Activated T-cell treated with anti-CD3 and anti-CD28 coated beads, Interleukin-2, amount 50 U/mL, for 24 hours (primary cell): ENCODE results near the gene CETP.
A peak's percentile ranks its signal among the peaks of the same experiment; 100 is the strongest.

Experiments
- DNase-seq: peaks from one replicate; pipeline ENCODE4 v3.0.0-alpha.2; 2020
- H3K27ac Mint-ChIP-seq: 2 replicates; pipeline ENCODE4 v1.8.0; 2020; ENCODE audit warnings: mild to moderate bottlenecking, mixed read lengths
- H3K27me3 Mint-ChIP-seq: 2 replicates; pipeline ENCODE4 v1.8.0; 2020; ENCODE audit warnings: mixed read lengths
- H3K36me3 Mint-ChIP-seq: 2 replicates; pipeline ENCODE4 v1.8.0; 2020; ENCODE audit warnings: low read depth, mixed read lengths
- H3K4me1 Mint-ChIP-seq: 2 replicates; pipeline ENCODE4 v1.8.0; 2020; ENCODE audit warnings: low read depth, mixed read lengths
- H3K4me3 Mint-ChIP-seq: 2 replicates; pipeline ENCODE4 v1.8.0; 2020; ENCODE audit warnings: mild to moderate bottlenecking, moderate library complexity, mixed read lengths
- H3K9me3 Mint-ChIP-seq: 2 replicates; pipeline ENCODE4 v1.8.0; 2020; ENCODE audit warnings: mixed read lengths

CETP gene

GRCh38 chr16:56943761-56944375 lies 17.9 kb upstream of the CETP start:
- peak overlapping the region; percentile 62 for H3K4me3 Mint-ChIP-seq
- peaks cover 75% of the 10 kb centered on the region for H3K4me1 Mint-ChIP-seq
- H3K9me3 Mint-ChIP-seq: no peaks in the 10 kb centered on the region
- no peak for DNase-seq
- H3K27ac Mint-ChIP-seq: peak overlapping the region; percentile 96
- H3K27me3 Mint-ChIP-seq: no peaks in the 10 kb centered on the region
- peaks cover 88% of the 10 kb centered on the region for H3K36me3 Mint-ChIP-seq

- Mint-ChIP-seq H3K27ac (peak overlapping the region; percentile 96), H3K27me3 (no peaks in the 10 kb centered on the region), H3K9me3 (no peaks in the 10 kb centered on the region), H3K4me3 (peak overlapping the region; percentile 62), H3K36me3 (peaks cover 76% of the 10 kb centered on the region), H3K4me1 (peaks cover 65% of the 10 kb centered on the region)
- DNase-seq: peak; percentile 72
Observed at GRCh38 chr16:56944954-56945839, 16.6 kb upstream of the CETP start.

- Mint-ChIP-seq H3K27me3 (no peaks in the 10 kb centered on the region), H3K27ac (peak overlapping the region; percentile 67), H3K9me3 (no peaks in the 10 kb centered on the region), H3K36me3 (peaks cover 68% of the 10 kb centered on the region), H3K4me1 (peaks cover 63% of the 10 kb centered on the region), H3K4me3 (no peak overlapping the region)
- no peak for DNase-seq
Observed at GRCh38 chr16:56945847-56946527, 15.8 kb upstream of the CETP start.

- DNase-seq: no peak
- peaks cover 62% of the 10 kb centered on the region for H3K4me1 Mint-ChIP-seq
- no peaks in the 10 kb centered on the region for H3K9me3 Mint-ChIP-seq
Observed at GRCh38 chr16:56946767-56947603, 14.8 kb upstream of the CETP start.

GRCh38 chr16:56947604-56947995 lies 14.2 kb upstream of the CETP start:
- Mint-ChIP-seq H3K36me3 (peaks cover 54% of the 10 kb centered on the region), H3K27me3 (no peaks in the 10 kb centered on the region), H3K4me1 (peaks cover 56% of the 10 kb centered on the region), H3K4me3 (no peak overlapping the region), H3K27ac (peak overlapping the region; percentile 44), H3K9me3 (no peaks in the 10 kb centered on the region)
- no peak for DNase-seq

More at GRCh38 chr16:56946767-56947603, 14.8 kb upstream of the CETP start:
- Mint-ChIP-seq H3K27ac (peak overlapping the region; percentile 81), H3K4me3 (no peak overlapping the region), H3K36me3 (peaks cover 60% of the 10 kb centered on the region), H3K27me3 (no peaks in the 10 kb centered on the region)

DNA sequence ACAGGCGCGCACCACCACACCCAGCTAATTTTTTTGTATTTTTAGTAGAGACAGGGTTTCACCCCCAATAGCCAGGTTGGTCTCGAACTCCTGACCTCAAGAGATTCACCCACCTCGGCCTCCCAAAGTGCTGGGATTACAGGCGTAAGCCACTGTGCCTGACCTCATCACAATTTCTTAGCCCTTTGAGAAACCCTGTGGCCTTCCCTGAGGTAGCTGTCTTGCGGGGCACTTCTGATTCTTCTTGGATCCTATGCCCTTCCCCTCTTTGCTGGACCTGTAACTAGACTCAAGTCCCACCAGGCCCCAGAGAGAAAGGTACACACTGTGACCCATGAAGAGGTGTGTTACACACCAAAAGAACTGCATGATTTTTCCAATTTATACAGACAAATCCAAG lies 13.5 kb upstream of the CETP start:
- Mint-ChIP-seq H3K27me3 (no peaks in the 10 kb centered on the region), H3K36me3 (peaks cover 48% of the 10 kb centered on the region), H3K27ac (no peak overlapping the region), H3K4me1 (peaks cover 49% of the 10 kb centered on the region), H3K4me3 (no peak overlapping the region), H3K9me3 (no peaks in the 10 kb centered on the region)
- no peak for DNase-seq

DNA sequence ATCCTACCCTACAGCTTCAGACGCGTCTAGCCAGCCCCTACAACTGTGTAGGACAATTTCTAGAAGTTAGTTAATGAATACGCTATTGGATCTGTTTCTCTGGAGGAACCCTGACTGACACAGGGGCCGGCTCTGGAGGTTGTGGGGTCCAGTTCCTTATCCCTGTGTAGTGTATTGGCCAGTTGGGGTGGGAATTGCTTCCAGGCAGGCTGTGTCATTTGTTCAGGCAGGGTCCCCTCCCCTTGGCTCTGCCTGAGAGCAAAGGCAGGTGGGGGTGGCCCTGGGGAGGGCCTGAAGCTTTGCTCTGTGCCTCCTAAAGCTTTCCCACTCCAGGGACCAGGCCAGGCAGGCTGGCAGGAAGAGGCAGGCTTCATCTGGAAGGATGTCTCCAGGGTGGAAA lies 11.7 kb upstream of the CETP start:
- no peaks in the 10 kb centered on the region for H3K27me3 Mint-ChIP-seq
- H3K27ac Mint-ChIP-seq: peak overlapping the region; percentile 45
- peaks cover 31% of the 10 kb centered on the region for H3K4me1 Mint-ChIP-seq
- no peak overlapping the region for H3K4me3 Mint-ChIP-seq
- no peaks in the 10 kb centered on the region for H3K9me3 Mint-ChIP-seq
- peak; percentile 30 for DNase-seq
- peaks cover 29% of the 10 kb centered on the region for H3K36me3 Mint-ChIP-seq

- H3K4me1 Mint-ChIP-seq: peaks cover 27% of the 10 kb centered on the region
- H3K9me3 Mint-ChIP-seq: no peaks in the 10 kb centered on the region
- peaks cover 25% of the 10 kb centered on the region for H3K36me3 Mint-ChIP-seq
- H3K4me3 Mint-ChIP-seq: no peak overlapping the region
- no peaks in the 10 kb centered on the region for H3K27me3 Mint-ChIP-seq
- peak; percentile 32 for DNase-seq
- peak overlapping the region; percentile 45 for H3K27ac Mint-ChIP-seq
Observed at GRCh38 chr16:56950455-56950854, 11.3 kb upstream of the CETP start.

GRCh38 chr16:56950881-56951771 lies 10.6 kb upstream of the CETP start:
- DNase-seq: peak; percentile 72
- Mint-ChIP-seq H3K4me1 (peaks cover 24% of the 10 kb centered on the region), H3K36me3 (peaks cover 20% of the 10 kb centered on the region), H3K27ac (peak overlapping the region; percentile 56), H3K4me3 (no peak overlapping the region), H3K27me3 (no peaks in the 10 kb centered on the region), H3K9me3 (no peaks in the 10 kb centered on the region)

GRCh38 chr16:56953006-56953405 lies 8.7 kb upstream of the CETP start:
- Mint-ChIP-seq H3K9me3 (no peaks in the 10 kb centered on the region), H3K36me3 (peaks cover 4% of the 10 kb centered on the region), H3K4me3 (no peak overlapping the region), H3K27ac (no peak overlapping the region), H3K4me1 (peaks cover 17% of the 10 kb centered on the region), H3K27me3 (no peaks in the 10 kb centered on the region)
- DNase-seq: peak; percentile 26

DNA sequence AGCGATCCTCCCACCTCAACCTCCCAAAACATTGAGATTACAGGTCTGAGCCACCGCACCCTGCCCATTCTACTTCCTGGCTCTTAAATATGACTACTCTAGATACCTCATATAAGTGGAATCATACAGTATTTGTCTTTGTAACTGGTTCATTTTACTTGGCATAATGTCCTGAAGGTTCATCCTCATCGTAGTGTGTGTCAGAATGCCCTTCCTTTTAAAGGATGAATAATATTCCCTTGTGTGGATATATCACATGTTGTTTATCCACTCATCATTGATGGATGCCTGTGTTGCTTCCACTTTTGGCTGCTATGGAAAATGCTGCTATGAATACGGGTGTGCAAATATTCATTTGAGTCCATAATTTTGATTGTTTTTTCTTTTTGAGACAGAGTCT lies 5.7 kb upstream of the CETP start:
- H3K4me1 Mint-ChIP-seq: peaks cover 7% of the 10 kb centered on the region

DNA sequence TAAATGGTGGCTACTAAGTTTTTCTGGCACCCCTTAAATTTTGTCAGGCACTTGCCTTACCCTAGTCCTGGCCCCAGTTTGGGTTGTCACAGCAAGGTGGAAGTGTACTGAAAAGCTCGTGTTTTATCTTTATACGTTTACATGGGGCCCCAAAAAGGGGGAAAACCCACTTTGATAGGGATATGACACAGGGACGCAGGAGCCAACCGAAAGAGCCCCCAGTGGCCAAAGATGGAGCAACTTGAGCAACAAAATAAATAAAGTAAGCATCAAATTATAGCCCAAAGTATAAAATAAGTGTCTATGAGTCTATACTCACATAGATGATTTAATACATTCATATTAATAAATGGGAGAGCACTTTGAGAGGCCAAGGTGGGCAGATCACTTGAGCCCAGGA lies 5.0 kb upstream of the CETP start:
- DNase-seq: peak; percentile 17
- H3K4me3 Mint-ChIP-seq: no peak overlapping the region
- no peaks in the 10 kb centered on the region for H3K27me3 Mint-ChIP-seq
- H3K4me1 Mint-ChIP-seq: peaks cover 2% of the 10 kb centered on the region
- no peak overlapping the region for H3K27ac Mint-ChIP-seq
- H3K9me3 Mint-ChIP-seq: no peaks in the 10 kb centered on the region
- H3K36me3 Mint-ChIP-seq: no peaks in the 10 kb centered on the region

More for the DNA sequence above, 5.7 kb upstream of the CETP start:
- no peaks in the 10 kb centered on the region for H3K27me3 Mint-ChIP-seq
- H3K4me3 Mint-ChIP-seq: no peak overlapping the region
- H3K36me3 Mint-ChIP-seq: no peaks in the 10 kb centered on the region
- peak overlapping the region; percentile 33 for H3K27ac Mint-ChIP-seq
- no peak for DNase-seq
- H3K9me3 Mint-ChIP-seq: no peaks in the 10 kb centered on the region

- Mint-ChIP-seq H3K9me3 (no peaks in the 10 kb centered on the region), H3K36me3 (no peaks in the 10 kb centered on the region), H3K27ac (no peak overlapping the region), H3K4me1 (peaks cover 18% of the 10 kb centered on the region), H3K4me3 (no peak overlapping the region), H3K27me3 (no peaks in the 10 kb centered on the region)
- no peak for DNase-seq
Observed at GRCh38 chr16:56960681-56961281, 969 bp upstream of the CETP start.
